ENCODE data around the gene DENND5B. TPM values are rescaled to one million over a fixed set of nuclear protein-coding genes. Genes with fewer than 3 reads are reported as not detected.

Gene DENND5B
- total RNA-seq, 6 experiments from 2014 or later, result 12.6 to 18.4 (median 16.6) TPM

DNA sequence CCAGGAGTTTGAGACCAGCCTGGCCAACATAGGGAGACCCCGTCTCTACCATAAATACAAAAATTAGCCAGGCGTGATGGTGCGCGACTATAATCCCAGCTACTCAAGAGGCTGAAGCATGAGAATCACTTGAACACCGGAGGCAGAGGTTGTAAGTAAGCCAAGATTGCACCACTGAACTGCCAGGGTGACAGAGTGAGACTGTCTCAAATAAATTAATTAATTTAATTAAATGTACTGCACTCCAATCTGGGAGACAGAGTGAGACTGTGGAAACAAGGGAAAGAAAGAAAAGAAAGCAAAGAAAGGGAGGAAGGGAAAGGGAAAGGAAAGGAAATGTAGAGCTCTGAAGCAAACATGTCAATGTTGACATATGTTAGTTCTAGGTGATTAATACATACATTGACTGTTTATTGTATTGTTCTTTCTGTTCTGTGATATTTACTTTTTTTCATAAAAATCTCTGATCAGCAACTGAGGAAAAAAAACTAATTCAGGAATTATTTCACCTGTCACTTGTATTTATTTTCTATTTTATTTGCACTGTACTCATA lies 99.6 kb downstream of the DENND5B start:
- ATAC-seq (no peak), DNase-seq (no peak)
- no peaks in the 10 kb centered on the region for H3K4me1 ChIP-seq
- H3K9me3 ChIP-seq, result no peaks in the 10 kb centered on the region
- H3K27ac ChIP-seq, result no peak overlapping the region
- no peaks in the 10 kb centered on the region for H3K27me3 ChIP-seq
- WGBS (ENCODE audit: insufficient coverage, low coverage, low lambda C conversion rate, missing lambda C conversion rate), result 98% methylated on average over 5 of the region's 5 CpGs
- peaks cover 0 to 2% (median 0%) of the 10 kb centered on the region in 4 donors for H3K36me3 ChIP-seq
- TF ChIP-seq, protein P1, sequence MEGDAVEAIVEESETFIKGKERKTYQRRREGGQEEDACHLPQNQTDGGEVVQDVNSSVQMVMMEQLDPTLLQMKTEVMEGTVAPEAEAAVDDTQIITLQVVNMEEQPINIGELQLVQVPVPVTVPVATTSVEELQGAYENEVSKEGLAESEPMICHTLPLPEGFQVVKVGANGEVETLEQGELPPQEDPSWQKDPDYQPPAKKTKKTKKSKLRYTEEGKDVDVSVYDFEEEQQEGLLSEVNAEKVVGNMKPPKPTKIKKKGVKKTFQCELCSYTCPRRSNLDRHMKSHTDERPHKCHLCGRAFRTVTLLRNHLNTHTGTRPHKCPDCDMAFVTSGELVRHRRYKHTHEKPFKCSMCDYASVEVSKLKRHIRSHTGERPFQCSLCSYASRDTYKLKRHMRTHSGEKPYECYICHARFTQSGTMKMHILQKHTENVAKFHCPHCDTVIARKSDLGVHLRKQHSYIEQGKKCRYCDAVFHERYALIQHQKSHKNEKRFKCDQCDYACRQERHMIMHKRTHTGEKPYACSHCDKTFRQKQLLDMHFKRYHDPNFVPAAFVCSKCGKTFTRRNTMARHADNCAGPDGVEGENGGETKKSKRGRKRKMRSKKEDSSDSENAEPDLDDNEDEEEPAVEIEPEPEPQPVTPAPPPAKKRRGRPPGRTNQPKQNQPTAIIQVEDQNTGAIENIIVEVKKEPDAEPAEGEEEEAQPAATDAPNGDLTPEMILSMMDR (IDR thresholded peaks at IDR 0.05), result no peak
- no peak for TF ChIP-seq POLR2A (IDR thresholded peaks at IDR 0.05)
- intact Hi-C loops (cut with DNase I), result no loop called here
- no peak overlapping the region for H3K4me3 ChIP-seq

DNA sequence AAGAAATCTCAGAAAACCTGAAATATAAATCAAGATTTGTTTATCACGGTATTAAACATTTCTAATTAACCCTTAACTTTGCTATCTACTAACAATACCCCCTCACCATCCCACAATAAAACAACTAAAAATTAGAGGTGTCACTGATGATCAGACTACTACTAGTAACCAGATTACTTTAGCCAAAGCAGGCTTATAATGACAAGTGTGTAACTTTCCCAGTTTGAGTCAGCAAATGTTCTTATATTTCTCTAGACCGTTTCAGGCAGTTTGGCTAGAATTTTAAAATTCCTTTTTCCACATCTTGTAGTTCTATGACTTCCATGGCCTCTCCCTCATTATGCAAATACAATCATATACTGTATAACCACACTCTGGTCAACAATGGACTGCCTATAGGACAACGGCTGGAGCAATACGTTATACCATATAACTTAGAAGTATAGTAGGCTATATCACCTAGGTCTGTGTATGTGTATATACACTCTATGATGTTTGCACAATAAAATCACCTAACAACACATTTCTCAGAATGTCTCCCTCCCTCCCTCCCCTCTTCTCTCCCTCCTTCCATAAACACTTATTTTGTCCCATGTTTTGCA lies 102.1 kb downstream of the DENND5B start:
- H3K4me1 ChIP-seq, result no peaks in the 10 kb centered on the region
- no peaks in the 10 kb centered on the region for H3K36me3 ChIP-seq
- ATAC-seq (no peak), DNase-seq (no peak)
- H3K4me3 ChIP-seq, result no peak overlapping the region
- TF ChIP-seq, protein P1 (IDR thresholded peaks at IDR 0.05), result no peak
- TF ChIP-seq POLR2A (IDR thresholded peaks at IDR 0.05), result no peak
- no peaks in the 10 kb centered on the region for H3K9me3 ChIP-seq
- WGBS (ENCODE audit: insufficient coverage, low coverage, low lambda C conversion rate, missing lambda C conversion rate), result 84% methylated on average over 4 of the region's 4 CpGs
- intact Hi-C loops (cut with DNase I), result no loop called here
- H3K27me3 ChIP-seq, result no peaks in the 10 kb centered on the region
- H3K27ac ChIP-seq, result no peak overlapping the region

DNA sequence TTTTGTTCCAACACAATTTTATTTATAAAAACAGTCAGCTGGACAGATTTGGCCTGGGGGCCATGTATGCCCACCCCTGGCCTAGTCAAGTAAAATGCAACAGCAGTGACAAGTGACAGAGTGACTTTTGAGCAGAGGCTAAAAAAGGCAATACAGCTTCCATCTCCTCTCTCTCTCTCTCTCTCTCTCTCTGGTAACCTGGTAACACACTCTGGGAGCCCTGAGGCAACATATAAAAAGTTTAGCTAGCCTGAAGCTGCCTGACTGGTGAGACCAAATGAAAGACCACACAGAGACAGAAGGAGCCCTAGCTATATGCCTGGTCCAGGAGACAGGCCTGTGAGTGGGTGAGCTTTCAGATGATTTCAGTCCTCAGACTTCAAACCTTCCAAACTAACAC lies 105.4 kb downstream of the DENND5B start:
- DNase-seq, result no peak
- Histone ChIP-seq H3K9me3 (no peaks in the 10 kb centered on the region), H3K27ac (no peak overlapping the region), H3K4me3 (no peak overlapping the region), H3K36me3 (no peaks in the 10 kb centered on the region), H3K4me1 (no peaks in the 10 kb centered on the region), H3K27me3 (no peaks in the 10 kb centered on the region)
- intact Hi-C loops (cut with DNase I), result no loop called here
- TF ChIP-seq POLR2A (IDR thresholded peaks at IDR 0.05), result no peak
- TF ChIP-seq, protein P1 (IDR thresholded peaks at IDR 0.05), result no peak
- ATAC-seq, result no peak

DNA sequence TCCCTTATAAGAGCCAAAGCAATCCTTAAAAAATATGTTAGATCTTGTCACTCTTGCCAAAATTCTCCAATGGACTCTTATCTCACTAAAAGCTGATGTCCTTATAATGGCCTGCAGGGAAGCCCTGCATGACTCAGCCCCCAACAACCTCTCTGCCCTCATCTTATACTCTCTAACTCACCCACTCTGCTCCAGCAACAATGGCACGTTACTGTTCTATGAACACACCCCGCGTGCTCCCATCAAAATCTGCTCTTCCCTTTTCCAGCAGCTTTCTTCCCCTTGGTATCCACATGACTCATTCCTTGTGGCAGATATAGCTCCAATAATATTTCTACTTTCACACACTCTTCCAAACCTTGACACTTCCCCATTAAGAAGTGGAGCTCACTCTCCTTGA lies 108.1 kb downstream of the DENND5B start:
- Histone ChIP-seq H3K36me3 (no peaks in the 10 kb centered on the region), H3K27me3 (no peaks in the 10 kb centered on the region), H3K4me1 (peaks cover 0 to 18% (median 4%) of the 10 kb centered on the region in 4 donors), H3K9me3 (no peaks in the 10 kb centered on the region), H3K27ac (no peak overlapping the region), H3K4me3 (no peak overlapping the region)
- DNase-seq, result no peak
- intact Hi-C loops (cut with DNase I), result no loop called here
- WGBS (ENCODE audit: insufficient coverage, low coverage, low lambda C conversion rate, missing lambda C conversion rate), result 90% methylated on average over 3 of the region's 3 CpGs
- no peak for ATAC-seq
- TF ChIP-seq, protein P1 (IDR thresholded peaks at IDR 0.05), result no peak
- TF ChIP-seq POLR2A (IDR thresholded peaks at IDR 0.05), result no peak

Data from right lobe of liver (tissue), 6 donors.